NOMO-1 (cell line): ENCODE data around the gene EXOSC5.
A peak's percentile ranks its signal among the peaks of the same experiment; 100 is the strongest.

Experiments
- DNase-seq, 2 experiments: peaks; one replicate each; lab custom pipeline; 2025; ENCODE audit not compliant: unreplicated experiment in 2 of 2; lab: John Stamatoyannopoulos, UW

EXOSC5 gene

DNA sequence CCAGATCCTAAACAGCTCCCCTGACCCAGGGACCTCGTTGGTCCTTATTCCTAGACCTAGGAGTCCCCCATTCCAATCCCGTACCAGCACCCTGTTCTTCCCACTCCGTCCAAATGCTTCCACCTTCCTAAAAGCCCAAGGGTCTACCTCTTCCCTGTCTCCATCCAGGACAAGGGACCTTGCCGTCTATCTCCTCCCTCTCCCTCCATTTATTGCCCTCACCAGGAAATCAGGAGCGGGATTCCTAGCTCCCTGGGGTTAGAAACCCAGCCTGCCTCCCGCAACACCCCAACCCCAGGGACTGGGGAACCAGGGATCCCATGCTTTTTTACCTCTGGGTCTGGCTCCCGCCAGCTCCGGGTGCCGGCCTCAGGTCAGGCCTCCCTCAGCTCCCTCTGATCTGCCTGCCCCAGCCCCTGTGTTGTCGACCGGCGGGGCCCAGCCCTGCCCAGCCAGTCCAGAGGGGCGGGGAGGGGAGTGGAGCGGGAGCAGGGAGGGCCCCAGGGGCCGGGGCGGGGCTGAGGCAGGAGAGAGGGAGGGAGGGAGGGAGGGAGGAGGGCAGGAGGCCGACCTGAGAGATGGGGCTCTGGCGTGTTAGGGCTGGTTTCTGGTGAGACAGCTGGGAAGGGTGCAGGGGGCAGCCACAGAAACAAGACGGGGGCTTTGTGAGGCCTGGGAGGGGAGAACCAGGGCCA, 29.9 kb upstream of the EXOSC5 start, which contains the start of gene B3GNT8:
Gene B3GNT8, minus strand, starts transcription at position 423 of the 695 bp plus-strand sequence. CDS start 596 bp downstream, outside the sequence.
- DNase-seq, result peak; percentile 83 to 92

DNA sequence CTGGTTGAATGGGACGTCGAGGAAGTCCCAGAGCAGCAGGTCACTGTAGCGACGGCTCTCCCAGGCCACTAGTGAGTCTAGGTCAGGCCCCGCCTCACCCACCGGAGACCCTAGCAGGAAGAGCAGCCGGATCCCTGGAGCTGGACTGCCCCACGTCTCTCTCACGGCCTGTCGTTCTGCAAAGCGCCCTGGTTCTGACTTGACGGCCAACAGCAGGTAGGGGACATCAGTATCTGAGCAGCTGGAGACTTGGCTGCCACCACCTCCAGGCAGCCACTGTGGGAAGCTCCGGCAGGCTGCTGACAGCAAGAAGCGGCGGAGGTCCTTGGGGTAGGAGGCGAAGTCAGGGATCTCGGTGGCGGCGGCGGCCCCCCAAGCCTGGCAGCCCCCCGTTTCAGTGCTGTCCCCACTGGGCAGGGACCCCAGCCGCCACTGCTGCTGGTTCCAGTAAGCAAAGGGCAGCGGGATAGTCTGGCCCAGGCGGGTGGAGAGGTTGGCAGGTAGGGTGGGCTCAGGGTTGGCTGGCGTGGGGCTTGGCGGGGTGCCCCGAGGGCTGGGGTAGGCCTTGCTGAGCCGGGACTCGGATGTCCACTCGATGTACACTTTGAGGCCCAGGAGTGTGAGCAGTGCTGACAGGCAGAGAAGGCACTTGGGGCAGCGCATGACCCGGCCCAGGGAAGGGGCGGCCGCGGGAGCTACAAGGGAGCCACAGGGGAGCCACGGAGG, 29.1 kb upstream of the EXOSC5 start:
- no peak for DNase-seq

DNA sequence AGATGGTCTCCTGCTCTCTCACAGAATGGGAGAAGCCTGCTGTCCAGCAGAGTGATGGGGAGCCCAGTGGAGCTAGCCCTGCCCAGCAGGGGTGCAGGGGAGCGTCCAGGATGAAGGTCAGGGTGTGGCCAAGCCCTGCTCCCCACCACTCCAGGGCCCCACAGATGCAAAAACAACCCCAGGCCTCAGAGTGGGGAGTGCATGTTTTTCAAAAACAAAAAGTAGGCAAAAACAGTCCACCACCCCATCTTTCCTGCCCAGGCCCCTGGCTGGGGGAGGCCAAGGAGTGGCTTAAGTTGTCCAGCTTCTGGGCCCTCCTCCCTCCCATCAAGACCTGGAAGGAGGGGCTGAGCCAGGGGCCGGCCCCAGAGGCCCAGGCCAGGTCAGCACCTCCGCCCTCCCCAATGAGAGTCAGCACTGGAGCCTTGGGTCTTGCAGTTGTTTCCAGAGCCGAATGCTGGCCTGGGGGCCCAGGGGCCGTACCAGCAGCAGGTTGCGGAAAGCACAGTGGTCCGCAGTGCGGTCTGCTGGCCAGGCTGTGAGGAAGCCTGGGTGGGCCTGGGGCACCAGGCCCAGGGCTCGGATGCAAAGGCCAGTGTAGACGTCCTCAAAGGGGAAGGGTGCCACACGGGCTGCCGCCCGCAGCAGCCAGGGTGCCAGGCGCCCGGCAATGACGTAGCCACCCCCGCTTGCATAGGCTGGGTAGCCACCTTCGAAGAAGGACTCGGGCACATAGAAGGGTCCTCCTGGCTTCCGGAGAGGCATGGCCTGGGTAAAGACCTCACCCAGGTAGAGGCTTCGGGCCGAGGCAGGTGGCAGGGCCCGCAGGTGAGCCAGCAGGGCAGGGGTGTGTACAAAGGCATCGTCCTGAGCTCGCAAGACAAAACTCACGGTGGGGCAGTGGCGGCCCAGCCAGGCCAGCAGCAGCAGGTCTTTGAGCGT, 28.3 kb upstream of the EXOSC5 start:
- no peak for DNase-seq

DNA sequence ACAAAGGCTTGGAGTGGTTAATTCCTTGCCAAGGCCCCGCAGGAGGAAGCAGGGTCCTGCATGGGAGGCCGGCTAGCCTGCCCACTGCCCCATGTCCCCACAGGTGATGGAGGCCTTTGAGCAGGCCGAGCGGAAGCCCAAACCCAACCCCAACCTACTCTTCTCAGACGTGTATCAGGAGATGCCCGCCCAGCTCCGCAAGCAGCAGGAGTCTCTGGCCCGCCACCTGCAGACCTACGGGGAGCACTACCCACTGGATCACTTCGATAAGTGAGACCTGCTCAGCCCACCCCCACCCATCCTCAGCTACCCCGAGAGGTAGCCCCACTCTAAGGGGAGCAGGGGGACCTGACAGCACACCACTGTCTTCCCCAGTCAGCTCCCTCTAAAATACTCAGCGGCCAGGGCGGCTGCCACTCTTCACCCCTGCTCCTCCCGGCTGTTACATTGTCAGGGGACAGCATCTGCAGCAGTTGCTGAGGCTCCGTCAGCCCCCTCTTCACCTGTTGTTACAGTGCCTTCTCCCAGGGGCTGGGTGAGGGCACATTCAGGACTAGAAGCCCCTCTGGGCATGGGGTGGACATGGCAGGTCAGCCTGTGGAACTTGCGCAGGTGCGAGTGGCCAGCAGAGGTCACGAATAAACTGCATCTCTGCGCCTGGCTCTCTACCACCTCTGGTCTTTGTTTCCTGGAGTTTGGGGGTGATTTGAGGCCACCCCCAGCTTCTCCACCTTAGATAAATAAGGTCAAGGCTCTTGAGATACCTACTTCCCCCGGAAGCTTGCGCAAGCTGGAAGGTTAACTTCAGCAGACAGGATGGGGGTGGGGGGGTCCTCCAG, 27.4 kb upstream of the EXOSC5 start:
- peak; percentile 66 to 70 for DNase-seq

DNA sequence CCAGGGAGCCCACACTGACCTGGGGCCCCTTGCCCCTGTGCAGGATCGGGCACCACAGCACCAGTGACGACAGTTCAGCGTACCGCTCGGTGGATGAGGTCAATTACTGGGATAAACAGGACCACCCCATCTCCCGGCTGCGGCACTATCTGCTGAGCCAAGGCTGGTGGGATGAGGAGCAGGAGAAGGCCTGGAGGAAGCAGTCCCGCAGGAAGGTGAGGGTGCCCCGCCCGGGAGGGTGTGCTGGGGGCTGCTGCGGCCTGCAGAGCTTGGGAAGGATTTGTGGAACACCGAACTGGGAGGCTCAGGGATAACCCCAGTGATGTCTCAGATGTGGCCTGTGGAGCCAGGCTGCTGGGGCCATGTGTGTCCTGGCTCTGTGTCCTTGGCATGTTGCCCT, 25.8 kb upstream of the EXOSC5 start:
- DNase-seq, result no peak

DNA sequence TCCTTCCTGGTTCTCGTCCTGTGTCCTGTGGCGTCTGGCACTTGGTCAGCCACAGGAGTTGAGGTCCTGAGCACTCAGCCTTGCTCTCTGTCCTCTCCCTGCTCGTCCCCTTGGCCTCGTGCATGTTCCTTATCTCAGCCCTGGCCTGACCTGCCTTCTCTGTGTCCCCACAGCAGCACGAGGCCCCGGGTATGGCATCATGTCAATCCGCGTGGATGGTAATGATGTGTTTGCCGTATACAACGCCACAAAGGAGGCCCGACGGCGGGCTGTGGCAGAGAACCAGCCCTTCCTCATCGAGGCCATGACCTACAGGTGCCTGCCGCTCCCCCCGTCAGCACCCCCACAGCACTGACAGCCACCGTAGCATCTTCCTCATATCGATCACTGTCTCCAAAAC, 25.3 kb upstream of the EXOSC5 start:
- DNase-seq, result no peak

DNA sequence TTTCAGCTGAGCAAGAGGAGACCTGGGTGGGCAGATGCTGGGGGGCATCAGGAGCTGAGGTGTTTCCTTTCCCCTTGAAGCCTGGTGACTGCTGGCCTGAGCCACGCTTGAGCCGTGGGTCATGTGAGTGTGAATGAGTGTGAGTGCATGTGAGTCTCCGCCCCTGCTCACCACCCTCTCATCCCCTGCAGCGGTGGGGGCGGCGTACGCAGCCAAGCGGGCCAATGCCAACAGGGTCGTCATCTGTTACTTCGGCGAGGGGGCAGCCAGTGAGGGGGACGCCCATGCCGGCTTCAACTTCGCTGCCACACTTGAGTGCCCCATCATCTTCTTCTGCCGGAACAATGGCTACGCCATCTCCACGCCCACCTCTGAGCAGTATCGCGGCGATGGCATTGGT, 24.8 kb upstream of the EXOSC5 start:
- no peak for DNase-seq

DNA sequence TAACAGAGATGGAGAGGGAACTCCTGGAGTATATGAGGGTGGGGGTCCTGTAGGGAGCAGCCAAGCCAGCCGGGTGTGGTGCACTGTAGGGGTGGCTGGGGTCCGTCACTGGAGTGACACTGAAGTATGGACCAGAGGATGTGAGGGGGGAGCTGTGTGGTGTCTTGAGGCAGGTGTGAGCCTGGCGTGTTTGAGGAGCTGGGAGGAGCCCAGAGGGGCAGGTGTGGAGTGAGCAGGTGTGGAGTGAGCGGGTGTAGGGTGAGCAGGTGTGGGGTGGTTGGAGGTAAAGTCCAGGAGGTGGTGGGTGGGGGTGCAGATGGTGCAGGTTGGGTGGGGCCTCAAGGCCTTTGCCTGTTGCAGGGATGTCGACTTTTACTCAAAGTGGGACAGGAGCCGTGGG, 24.2 kb upstream of the EXOSC5 start:
- DNase-seq, result no peak

DNA sequence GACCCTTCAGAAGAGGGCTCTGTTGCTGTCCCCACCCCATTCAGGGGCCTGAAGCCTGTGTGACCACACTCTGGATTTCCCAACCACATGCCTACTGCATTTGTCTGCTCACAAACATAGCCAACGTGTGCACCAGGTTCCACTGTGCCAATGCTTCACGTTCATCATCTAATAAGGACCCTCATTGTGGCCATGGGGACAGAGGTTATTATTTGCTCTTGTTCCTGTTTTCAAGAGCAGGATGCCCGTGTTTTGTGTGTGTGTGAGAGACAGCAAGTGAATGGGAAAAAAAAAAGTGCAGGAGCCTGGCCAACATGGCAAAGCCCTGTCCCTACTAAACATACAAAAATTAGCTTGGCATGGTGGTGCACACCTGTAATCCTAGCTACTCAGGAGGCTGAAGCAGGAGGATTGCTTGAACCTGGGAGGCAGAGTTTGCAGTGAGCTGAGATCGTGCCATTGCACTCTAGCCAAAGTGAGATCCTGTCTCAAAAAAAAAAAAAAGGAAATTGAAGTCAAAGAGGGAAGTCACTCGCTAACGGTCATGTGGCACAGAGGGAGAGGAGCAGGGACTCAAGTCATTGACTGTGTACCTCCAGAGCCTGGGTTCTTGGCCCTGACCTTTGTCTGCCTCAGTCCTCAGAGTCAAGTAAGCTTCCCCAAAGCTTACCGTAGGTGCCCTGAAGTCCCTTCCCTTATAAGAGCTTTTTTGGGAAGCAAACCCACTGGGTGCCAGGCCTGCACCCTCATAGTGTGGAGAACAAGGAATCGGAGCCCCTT, 23.1 kb upstream of the EXOSC5 start:
- DNase-seq, result peak; percentile 65 to 80

DNA sequence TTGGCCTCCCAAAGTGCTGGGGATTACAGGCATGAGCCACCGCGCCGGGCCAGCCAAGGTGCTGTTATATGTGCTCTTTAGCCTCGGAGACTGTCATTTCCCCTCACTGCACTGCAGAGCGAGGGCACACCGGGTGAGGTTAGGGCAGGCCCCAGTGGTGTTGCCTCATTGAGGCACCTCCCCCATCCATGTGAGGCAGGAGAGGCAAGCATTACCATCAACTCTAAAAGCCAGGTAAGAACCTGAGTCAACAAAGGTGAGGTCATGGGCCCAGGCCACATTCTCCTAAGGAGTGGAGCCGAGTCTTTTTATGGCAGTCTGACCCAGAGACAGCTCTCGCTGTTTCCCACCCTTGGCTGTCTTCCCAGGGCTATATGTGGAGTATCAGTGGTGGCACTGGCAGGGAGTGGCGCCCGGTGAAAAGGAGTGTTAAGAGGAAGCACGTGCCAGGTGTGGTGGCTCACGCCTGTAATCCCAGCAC, 19.1 kb upstream of the EXOSC5 start:
- DNase-seq, result peak; percentile 26 to 37

DNA sequence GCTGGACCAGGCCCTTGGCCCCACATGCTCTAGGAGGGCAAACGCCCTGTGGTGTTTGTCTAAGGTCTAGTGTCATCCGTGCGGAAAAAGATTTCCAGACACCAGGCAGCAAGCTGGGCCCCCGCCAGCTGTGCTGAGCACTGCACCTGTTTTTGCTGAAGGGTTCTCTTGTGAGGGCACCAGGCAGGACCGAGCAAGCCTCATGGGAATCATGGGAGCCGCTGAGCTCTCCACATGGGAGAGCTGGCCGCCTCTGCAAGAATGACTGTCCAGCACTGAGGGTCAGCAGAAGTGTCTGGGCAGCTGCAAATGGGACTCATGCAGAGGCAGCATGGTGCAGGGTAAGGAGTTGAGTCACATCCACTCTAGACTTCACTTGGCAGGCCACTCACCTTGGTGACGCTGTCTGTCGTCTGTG, 18.0 kb upstream of the EXOSC5 start:
- DNase-seq, result no peak

DNA sequence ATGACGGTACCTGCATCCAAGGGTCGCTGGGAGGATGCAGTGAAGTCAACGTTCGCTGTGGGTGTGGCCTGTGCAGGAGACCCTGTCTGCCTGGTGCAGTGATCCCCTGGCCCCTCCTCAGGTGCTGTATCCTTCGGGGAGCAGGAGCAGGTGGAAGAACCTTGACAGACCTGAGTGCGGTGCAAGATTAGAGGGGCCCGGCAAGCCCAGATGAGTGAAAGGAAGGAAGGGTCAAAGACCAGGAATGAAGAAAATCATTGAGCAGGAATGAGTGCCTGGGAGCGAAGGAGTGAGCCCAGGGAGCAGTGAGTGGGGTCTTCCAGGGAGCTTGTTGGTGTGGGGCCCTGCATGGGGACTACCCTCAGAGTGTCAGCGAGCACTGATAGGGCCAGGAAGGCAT, 17.3 kb upstream of the EXOSC5 start:
- DNase-seq, result no peak

DNA sequence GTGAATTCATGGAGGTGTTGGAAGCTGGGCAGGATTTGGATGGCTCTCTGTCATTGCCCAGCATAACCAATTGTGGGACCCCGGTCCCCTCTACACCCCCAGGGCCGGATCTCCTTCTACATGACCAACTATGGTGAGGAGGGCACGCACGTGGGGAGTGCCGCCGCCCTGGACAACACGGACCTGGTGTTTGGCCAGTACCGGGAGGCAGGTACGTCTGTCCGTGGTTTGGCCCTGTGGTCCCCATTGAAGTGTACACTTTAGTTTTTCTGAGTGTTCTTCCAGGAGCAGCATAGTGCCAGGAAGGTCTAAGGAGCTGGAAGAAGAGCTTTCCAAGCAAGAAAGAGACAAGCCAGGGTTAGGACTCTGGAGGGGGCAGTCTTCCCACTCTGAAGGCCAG, 16.8 kb upstream of the EXOSC5 start:
- no peak for DNase-seq

DNA sequence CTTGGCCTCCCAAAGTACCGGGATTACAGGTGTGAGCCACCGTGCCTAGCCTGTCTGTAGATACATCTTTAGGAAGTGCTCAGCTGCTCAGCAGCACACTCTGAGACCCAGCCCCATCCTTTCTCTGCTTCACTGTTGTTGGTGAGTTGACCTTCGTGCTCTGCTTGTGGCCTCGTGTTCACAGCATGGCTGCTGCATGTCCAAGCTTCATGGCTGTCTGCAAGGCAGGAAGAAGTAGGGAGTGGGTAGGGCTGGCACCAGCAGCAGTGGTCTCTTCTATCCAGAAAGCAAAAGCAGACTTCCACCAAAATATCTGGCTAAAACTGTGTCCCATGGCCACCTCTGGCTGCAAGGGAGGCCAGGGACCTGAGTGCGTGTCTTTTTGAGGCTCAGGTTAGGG, 15.8 kb upstream of the EXOSC5 start:
- no peak for DNase-seq

DNA sequence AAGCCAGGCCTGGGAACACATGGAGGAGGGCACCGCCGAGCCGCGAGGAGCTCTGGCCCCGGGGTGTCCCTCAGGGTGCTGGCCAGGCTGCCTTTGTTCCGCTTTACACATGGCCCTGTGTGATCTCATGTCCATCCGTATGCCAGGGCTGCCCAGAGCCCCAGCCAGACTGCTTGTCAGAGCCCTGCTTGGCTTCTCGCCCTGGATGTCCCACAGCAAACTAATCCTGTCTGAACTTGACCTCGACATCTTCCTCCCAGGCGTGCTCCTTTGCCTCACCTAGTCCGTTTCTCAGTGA, 14.8 kb upstream of the EXOSC5 start:
- no peak for DNase-seq

DNA sequence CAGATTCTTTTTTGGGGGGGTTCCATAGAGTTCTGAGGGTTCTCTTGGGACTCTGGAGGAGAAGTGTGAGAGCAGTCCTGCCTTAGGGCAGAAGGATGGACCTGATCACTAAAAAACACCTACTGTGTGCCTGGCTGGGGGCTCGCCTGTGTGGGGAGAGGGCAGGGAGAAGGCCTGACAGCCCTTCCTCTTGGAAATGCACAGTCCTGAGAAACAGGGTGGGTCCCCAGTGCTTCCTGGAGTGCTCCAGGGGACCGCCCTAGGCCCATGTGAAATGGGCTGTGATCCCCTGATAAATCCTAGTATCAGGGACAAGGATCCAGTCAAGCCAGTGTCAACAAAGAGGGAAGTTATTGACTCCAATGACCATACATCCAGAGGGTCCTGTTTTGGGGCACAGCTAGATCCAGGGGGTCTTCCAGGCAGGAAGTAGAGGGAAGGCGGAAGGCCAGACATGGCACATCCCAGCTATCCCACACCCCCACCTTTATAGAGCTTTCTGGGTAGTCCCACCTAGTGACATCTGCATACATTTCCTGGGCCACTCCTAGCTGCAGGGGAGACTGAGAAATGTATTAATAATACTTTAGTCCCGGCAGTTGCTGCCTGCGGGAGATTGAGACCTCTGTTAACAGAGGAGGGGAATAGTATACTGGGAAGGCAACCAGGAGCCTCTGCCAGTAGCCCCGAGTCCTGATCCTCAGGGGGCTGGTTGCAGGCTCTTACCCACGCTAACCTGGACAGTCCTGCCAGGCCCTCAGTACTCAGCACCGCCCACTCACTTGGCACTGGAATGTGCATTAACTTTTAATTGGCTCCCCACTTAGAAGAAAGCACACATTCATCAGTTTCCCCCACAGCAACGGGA, 14.2 kb upstream of the EXOSC5 start:
- no peak for DNase-seq

DNA sequence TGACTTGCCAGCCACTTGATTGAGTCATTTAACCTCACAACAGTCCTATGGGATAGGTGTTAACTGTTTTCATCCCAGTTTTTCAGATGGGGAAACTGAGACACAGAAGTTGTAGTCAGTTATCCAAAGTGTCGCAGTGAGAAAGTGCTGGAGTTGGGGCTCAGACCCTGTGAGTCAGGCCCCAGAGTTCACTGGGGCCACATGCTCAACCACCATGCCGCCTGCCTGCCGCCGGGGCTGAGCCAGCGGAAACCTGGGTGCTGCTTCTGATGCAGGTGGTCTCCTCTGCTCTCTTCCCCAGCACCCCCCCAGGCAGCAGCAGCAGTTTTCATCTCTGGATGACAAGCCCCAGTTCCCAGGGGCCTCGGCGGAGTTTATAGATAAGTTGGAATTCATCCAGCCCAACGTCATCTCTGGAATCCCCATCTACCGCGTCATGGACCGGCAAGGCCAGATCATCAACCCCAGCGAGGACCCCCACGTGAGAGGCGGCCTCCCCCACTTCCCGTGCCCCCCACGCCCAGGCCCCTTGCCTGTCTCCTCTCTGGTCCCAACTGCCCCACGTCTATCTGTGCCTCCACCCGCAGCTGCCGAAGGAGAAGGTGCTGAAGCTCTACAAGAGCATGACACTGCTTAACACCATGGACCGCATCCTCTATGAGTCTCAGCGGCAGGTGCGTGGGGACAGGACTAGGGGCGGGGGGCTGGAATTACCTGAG, 13.3 kb upstream of the EXOSC5 start:
- no peak for DNase-seq

DNA sequence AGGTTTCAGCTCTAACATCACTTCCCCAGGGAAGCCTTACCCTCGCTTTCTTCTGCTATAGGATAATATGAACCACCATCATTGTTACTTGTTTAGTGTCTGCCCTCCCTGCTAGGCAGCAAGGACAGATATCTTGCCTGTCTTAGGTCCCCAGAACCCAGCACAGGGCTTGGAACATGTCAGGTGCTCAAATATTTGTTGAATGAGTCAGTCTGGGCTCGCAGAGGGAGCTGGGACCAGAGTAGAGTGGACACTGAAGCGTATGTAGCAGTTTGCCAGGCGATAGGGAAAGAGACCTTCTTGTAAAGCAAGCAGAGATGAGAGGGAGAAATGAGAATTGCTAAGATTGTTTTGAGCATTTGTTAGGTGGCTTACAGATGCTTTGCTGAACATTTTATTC, 12.1 kb upstream of the EXOSC5 start:
- DNase-seq, result no peak
